HPDE6-E6E7 (cell line): ENCODE data around the gene ATAT1.

Source experiments
- DNase-seq: peaks from one replicate; pipeline ENCODE4 v3.0.0; 2011; ENCODE audit warnings: missing footprints; ENCODE audit errors: extremely low spot score

The ATAT1 gene

GRCh38 chr6:30684386-30685156 is 57.9 kb downstream of the ATAT1 start:
- no peak for DNase-seq

DNA sequence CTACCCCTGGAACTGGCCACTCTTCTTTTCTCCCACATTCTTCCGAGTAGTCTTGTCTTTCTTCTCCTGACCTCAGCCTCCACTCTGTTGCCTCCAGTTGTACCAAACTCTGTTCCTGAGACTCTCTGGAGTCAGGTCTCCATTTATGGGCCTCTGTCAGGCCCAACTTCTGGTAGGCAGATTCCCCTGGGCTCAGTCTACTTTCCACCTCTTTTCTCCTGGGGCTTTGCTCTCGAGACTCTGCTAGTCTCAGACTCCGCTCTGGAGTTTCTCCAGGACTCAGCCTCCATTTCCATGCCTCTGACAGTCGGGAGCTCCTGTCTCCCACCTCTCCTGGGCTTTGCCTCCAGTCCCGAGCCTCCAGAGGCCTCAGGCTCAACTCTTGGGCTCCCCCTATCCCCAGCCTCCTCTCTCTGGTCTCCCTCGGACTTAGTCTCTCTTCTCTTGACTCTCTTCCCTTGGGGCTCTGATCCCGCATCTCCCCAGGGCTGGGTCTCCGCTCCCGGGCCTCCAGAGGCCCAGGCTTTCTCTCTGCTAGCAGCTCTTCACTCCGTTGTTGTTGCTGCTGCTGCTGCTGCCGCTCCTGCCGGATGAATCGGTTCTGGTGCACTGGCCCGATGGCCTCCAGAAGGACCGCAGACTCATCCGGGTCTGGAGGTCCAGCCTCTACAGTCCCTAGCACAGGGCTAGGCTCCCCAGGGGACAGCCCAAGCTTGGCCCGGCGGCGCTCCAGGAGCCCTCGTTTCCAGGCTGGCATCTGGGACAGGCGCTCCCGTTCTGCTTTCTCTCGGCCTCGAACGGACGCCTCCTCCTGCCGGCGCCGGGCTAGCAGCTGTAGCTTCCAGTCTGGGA is 58.7 kb downstream of the ATAT1 start:
- DNase-seq: no peak

GRCh38 chr6:30686009-30686907 is 59.6 kb downstream of the ATAT1 start, which contains the start of gene PPP1R18:
Gene PPP1R18, minus strand, starts transcription at chr6:30686645. Its CDS starts 627 bp downstream, at chr6:30686018.
- DNase-seq: no peak

DNA sequence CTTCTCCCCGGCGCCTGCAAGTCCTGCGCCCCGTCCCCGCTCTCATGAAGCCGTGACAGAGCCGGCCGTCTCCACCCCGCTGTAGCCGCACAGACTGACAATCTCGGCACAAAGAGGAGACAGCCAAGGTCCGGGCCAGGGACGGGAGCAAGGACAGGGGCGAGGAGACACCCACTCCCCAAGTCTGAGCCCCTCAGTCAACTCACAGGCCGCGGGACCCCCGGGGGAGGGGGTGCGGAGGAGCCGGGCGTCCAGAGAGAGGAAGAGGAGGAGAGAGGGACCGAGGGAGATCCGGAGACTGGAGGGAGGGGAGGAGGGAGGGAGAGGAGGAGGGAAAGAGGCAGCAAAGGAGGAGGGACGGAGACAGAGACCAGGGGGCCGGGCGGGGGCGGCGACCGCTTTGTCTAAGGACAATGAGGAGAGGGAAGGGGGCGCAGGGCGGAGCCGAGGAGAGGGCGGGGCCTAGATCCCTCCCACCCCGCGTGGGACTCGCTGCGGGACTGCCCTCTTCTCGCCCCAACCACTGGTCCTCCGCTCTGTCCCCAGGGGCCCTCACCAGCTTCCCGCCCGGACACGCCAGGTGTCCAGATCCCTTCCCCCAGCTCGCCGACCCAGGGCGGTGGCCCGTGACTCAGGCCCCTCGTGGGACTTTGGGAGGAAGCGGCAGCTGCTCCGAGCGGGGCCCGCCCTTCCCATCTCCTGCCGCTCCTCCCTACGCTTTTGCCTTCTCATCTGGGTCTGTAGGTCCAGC is 60.4 kb downstream of the ATAT1 start:
- DNase-seq: peak; percentile 93

DNA sequence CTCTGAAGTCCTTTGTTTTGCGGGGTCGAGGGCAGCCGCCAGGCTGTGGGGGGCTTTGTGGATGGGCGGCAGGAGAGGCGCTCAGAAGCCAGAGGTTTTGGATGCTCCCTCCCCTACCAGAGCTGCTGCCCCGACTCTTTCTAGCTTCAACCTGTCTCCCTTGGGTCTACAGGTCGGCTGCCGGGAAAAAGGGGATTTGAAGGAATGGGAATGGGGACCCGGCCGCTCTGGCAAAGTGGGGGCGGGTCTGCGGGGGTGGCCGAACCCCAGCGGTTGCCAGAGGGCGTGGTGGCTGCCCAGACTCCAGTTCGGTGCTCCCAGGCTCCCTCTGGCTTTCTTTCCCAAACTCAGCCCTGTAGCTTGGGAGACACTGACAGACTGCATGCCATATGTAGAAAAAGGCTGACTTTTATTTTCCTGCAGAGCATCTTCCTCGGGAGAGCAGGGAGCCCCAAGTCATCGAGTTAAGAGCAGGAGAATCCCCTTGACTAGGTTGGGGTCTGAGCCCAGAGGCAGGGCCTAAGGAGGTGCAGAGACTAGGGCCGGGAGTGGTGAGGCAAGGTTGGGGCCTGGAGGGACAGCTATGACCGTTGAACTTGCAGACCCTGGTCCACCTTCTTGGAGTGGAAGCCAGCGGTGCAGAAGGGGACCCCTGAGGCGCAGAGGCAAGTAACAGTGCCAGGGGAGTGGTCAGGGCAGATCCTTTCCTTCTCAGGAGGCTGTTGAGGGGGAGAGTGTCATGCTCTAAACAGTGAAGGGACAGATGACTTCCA is 61.2 kb downstream of the ATAT1 start:
- DNase-seq: no peak

DNA sequence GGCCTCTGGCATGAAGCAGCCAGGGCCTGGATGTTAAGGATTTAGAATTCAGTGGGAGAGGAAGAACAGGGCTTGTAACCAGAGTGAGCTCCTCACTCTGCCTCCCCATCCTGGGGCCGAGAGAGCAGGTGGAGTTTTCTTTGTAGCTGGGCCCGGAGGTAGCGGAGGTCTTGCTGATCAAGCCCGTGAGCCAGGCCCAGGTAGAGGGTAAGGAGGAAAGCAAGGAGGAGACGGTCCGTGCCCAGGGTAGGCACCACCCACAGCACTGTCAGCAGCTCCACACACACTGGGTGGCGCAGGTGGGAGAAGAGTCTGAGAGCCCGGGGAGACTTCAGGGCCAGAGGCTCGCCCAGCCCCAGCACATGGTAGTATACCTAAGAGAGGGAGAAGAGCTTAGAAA is 61.9 kb downstream of the ATAT1 start:
- no peak for DNase-seq

GRCh38 chr6:30689022-30689865 is 62.6 kb downstream of the ATAT1 start:
- no peak for DNase-seq

DNA sequence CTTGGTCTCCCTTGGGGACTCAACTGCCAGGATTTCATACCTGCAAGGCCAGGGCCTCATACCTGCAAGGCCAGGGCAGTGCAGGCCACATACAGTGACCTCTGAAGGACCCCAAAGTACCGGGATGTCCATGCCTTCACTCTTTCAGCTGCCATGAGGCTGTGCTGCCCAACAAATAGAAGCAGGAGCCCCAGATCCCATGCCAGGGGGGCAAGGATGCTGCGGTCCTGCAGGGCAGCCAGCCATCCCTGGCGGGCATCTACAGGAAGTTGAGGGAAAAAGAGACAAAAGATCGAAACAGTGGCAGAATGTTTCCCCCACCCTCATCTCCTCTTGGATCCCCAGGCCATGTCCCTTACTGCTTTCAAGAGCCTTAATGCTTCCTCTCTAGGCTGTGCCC is 63.3 kb downstream of the ATAT1 start:
- DNase-seq: no peak

GRCh38 chr6:30690403-30691207 is 63.9 kb downstream of the ATAT1 start, which contains the start of gene NRM:
Gene NRM, minus strand, starts transcription at chr6:30690984. Its CDS starts 10 bp downstream, at chr6:30690974.
- DNase-seq: peak; percentile 77

DNA sequence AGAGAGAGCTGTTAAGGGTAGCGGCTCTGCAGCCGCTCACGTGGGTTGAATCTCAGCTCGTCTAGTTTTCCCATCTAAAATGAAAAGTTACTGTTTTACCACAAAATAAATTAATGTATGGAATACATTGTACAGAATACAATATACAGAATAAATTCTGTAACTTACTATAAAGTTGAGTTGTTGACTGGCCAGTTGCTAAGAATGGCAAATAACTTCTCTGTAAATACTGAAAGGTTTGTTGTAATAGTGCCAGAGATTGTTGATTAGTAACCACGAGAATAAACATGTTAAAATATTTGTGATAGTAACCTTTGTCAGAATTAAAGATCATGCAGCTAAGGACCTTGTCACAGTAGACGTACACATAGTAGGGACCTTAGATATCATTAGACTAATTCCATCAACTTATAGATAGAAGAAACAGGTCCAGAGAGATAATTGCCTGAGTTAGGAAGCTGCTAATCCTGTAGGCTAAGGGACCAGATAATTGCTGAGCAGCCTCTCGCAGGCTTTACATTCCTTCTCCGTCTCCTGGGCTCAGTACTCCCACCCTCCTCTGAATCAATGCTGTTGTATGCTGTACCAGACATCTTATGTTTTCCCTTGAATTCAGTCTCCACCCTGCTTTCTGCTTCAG is 64.7 kb downstream of the ATAT1 start:
- DNase-seq: no peak
